Measurements from ENCODE around the gene KCTD17. TPM values are rescaled to one million over a fixed set of nuclear protein-coding genes. Genes with fewer than 3 reads are reported as not detected.

The KCTD17 gene, protein sequence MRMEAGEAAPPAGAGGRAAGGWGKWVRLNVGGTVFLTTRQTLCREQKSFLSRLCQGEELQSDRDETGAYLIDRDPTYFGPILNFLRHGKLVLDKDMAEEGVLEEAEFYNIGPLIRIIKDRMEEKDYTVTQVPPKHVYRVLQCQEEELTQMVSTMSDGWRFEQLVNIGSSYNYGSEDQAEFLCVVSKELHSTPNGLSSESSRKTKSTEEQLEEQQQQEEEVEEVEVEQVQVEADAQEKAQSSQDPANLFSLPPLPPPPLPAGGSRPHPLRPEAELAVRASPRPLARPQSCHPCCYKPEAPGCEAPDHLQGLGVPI
- 63.2 and 66.5 TPM in 2 replicates for total RNA-seq

DNA sequence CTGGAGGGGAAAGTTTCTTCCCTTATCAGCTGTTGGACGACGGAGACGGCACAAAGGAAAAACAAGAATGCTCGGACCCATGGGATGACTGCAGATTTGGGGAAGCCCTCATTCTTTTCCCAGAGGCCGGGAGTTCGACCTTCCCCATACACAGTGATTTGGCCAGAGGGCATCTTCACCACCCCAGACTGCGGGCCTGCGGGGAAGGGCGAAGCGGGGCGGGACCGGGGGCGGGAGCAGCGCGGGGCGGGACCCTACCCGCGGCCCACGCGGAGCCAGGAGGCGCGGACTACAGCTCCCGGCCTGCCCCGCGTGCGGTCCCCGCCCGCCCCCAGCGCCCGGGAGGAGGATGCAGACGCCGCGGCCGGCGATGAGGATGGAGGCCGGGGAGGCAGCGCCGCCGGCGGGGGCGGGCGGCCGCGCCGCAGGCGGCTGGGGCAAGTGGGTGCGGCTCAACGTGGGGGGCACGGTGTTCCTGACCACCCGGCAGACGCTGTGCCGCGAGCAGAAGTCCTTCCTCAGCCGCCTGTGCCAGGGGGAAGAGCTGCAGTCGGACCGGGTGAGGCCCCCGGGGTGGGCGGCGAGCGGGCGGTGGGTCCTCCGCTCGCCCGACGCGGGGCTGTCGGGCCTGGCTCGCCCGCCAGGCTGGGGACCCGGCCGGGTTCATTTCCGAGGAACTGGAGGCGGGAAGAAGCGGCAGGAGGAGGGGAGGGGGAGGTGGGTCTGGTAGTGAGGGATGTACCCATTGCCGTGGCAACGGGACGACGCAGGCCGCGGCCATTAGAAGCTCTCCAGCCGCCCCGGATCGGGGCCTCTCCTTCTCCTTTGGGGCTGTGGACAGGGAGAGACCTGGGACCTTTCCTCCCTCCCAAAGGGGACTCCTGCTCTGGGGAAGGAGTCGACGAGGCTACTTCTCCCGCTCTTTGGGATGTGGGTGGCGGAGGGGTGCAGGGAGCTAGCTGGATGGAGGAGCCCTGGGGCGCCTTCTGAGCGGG, at the start of gene KCTD17:
Gene KCTD17 (plus strand): TSS at position 352 of the 995 bp plus-strand sequence. CDS start 19 bp downstream, at position 371.
- Mint-ChIP-seq H3K27me3 (no peaks in the 10 kb centered on the region), H3K36me3 (ENCODE audit: low read depth) (peaks cover 18% of the 10 kb centered on the region), H3K9me3 (no peaks in the 10 kb centered on the region), H3K27ac (peak within 1 kb of the TSS; percentile 78), H3K4me3 (peak within 1 kb of the TSS; percentile 90), H3K4me1 (peaks cover 12% of the 10 kb centered on the region)
- intact Hi-C loops (cut with micrococcal nuclease), result no loop called here
- peak; percentile 95 for DNase-seq

DNA sequence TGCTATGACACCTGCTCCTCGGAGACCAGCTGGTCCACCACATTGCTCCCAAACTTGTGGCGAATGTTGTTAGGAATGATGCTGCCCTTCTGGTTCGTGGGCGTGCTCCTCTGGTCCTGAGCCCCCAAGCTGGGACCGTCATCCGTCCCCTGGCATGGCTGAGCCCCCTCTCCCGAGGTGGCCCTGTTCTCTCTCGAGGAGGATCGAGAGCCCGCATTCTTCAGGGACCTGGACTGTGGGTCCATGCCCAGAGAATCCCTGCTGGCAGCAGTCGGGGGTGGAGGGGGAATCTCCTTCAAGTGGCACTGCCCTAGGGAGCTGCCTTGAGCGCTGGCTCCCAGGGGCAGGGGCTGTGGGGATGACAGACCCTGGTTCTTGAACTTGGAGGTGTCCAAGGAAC, 49.7 kb upstream of the KCTD17 start:
- intact Hi-C loops (cut with micrococcal nuclease), result no loop called here
- Mint-ChIP-seq H3K27me3 (peaks cover 25% of the 10 kb centered on the region), H3K27ac (no peak overlapping the region), H3K9me3 (no peaks in the 10 kb centered on the region), H3K4me3 (no peak overlapping the region), H3K36me3 (ENCODE audit: low read depth) (no peaks in the 10 kb centered on the region), H3K4me1 (no peaks in the 10 kb centered on the region)
- DNase-seq, result no peak

DNA sequence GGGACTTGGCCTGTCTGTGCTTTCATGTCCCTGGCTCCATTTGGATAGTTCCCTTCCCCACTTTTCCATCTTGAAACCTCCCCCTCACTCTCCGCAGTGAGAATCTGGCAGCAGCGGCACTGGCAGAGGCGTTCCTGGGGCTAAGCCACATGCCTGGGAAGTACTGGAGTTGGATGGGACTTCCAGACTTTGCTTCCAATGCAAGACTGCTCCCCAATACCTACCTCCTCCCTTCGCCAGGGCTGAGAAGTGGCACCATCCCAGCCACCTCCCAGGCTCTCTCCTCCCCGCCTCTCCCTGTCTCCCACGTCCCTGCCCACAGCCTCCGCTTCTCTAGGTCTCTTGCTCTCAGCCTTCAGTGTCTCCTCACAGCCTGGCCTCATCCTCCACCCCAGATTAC, 48.9 kb upstream of the KCTD17 start:
- no peaks in the 10 kb centered on the region for H3K36me3 Mint-ChIP-seq (ENCODE audit: low read depth)
- H3K4me1 Mint-ChIP-seq, result peaks cover 2% of the 10 kb centered on the region
- no peak for DNase-seq
- intact Hi-C loops (cut with micrococcal nuclease), result no loop called here
- no peaks in the 10 kb centered on the region for H3K9me3 Mint-ChIP-seq
- H3K27me3 Mint-ChIP-seq, result peaks cover 28% of the 10 kb centered on the region
- no peak overlapping the region for H3K4me3 Mint-ChIP-seq
- no peak overlapping the region for H3K27ac Mint-ChIP-seq

DNA sequence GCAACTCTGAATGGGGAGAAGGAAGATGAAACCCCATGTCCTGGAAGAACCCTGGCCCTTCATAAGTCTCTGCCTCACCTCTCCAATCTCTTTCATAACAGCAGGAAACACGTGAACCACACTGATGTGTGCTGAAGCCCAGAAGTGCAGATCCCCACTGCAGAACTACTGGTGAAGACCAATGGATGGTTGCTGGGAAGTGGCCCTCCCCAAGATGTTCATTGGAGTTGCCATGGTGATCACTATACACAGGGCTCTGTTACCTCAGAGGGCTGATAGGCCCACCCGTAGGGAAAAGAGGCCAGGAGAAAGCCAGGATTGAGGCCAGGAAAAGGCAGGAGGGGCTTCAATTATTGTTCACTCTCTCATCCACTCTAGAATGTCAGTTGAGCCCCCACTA, 43.9 kb upstream of the KCTD17 start:
- H3K4me3 Mint-ChIP-seq, result no peak overlapping the region

DNA sequence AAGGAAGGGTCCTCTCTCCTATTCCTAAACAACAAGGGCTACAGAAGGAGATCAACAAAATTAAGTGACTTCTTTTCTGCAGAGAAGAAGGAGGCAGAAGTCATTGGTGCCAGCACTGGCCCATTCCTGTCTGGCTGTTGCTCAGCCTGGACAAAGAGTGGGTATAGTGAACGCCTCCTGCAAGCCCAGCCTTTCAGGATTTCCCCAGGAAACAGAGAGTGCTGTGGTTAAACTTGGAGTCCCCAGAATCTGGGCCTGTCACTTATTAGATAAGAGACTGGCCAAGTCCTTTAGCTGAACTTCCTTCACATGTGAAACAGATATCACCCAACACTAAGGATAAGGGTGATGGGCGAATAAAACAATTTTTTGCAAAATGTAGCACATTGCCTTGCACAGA, 43.2 kb upstream of the KCTD17 start:
- Mint-ChIP-seq H3K27me3 (peaks cover 38% of the 10 kb centered on the region), H3K36me3 (ENCODE audit: low read depth) (no peaks in the 10 kb centered on the region), H3K4me3 (no peak overlapping the region), H3K27ac (no peak overlapping the region), H3K4me1 (peaks cover 8% of the 10 kb centered on the region), H3K9me3 (no peaks in the 10 kb centered on the region)
- intact Hi-C loops (cut with micrococcal nuclease), result no loop called here
- no peak for DNase-seq

More for the DNA sequence above, 43.9 kb upstream of the KCTD17 start:
- intact Hi-C loops (cut with micrococcal nuclease), result no loop called here
- Mint-ChIP-seq H3K4me1 (peaks cover 8% of the 10 kb centered on the region), H3K9me3 (no peaks in the 10 kb centered on the region), H3K27ac (no peak overlapping the region), H3K27me3 (peaks cover 38% of the 10 kb centered on the region), H3K36me3 (ENCODE audit: low read depth) (no peaks in the 10 kb centered on the region)
- no peak for DNase-seq

DNA sequence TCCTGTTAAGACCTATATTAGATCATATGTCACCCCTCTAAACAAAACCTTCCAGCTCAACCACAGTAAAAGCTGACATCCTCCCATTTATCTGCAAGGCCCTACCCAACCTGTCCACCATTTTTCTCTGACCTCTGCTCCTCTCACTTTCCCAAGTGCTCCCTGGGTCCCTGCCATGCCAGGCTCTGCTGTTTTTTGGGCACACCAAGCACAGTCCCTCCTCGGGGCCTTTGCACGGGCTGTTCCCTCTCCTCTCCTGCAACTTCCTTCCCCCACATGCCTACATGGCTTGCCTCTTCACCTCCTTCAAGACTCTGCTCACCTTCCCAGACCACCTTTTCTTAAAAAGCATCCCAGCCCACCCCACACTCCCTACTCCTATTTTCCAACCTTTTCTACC, 42.1 kb upstream of the KCTD17 start:
- Mint-ChIP-seq H3K27ac (no peak overlapping the region), H3K9me3 (no peaks in the 10 kb centered on the region), H3K4me1 (peaks cover 8% of the 10 kb centered on the region), H3K36me3 (ENCODE audit: low read depth) (no peaks in the 10 kb centered on the region), H3K4me3 (no peak overlapping the region), H3K27me3 (peaks cover 38% of the 10 kb centered on the region)
- no peak for DNase-seq
- intact Hi-C loops (cut with micrococcal nuclease), result no loop called here

DNA sequence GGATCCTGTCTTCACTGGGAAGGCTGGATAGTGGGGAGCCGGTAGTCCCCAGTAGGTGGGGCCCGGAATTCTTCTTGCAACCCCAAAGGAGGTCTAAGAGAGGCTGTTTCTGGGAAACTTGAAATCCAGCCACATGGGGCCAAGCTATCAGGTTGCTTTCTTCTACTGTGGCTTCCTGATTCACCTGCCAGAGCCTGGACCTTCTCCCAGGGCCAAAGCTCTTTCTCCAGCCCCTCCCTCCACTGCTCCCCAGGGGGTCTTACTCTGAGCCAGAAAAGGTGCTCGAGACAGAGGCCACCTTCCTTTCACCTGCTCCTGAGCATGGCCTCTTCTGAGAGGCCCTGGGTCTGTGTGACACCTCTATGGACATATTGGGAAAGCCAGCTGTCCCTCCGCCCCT, 41.4 kb upstream of the KCTD17 start:
- Mint-ChIP-seq H3K4me3 (no peak overlapping the region), H3K9me3 (no peaks in the 10 kb centered on the region), H3K27me3 (peaks cover 36% of the 10 kb centered on the region), H3K4me1 (peaks cover 8% of the 10 kb centered on the region), H3K36me3 (ENCODE audit: low read depth) (no peaks in the 10 kb centered on the region), H3K27ac (no peak overlapping the region)
- DNase-seq, result no peak
- intact Hi-C loops (cut with micrococcal nuclease), result no loop called here

DNA sequence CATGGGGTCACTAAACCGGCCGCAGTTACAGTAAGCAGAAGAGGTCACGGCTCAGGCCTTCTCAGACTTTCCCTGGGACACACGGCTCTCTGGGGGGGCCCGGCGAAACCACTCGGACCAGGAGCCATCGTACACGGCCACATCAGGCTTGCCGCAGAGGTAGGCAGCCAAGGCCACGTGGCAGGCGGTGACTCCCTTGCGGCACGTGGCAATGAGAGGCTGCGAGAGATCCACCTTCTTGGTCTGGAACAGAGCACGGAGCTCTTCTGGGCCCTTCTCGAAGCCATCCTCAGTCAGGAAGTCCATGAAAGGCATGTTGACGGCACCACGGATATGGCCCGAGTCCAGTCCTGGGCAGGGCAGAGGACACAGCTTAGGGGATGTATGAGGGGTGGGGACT, 40.6 kb upstream of the KCTD17 start:
- Mint-ChIP-seq H3K9me3 (no peaks in the 10 kb centered on the region), H3K27me3 (peaks cover 30% of the 10 kb centered on the region), H3K4me1 (peaks cover 8% of the 10 kb centered on the region), H3K36me3 (ENCODE audit: low read depth) (no peaks in the 10 kb centered on the region), H3K27ac (no peak overlapping the region), H3K4me3 (no peak overlapping the region)
- intact Hi-C loops (cut with micrococcal nuclease), result no loop called here
- no peak for DNase-seq

DNA sequence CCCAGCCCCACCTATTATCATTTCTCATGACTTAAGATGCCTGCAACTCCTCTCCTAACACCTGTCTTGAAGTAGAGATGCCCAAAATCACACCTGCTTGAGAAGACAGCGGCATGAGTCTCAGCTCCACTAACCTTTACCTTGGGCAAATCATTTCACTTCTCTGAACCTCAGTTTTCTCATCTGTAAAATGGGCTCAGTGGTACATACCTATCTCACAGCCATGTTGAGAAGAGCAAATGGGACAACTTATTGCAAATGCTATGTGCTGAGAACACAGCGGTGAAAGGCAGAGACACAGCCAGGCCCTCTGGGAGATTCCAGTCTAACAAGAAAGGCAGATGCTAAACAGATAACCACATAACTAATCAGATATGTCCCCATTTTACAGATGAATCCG, 40.1 kb upstream of the KCTD17 start:
- no peaks in the 10 kb centered on the region for H3K9me3 Mint-ChIP-seq
- intact Hi-C loops (cut with micrococcal nuclease), result no loop called here

DNA sequence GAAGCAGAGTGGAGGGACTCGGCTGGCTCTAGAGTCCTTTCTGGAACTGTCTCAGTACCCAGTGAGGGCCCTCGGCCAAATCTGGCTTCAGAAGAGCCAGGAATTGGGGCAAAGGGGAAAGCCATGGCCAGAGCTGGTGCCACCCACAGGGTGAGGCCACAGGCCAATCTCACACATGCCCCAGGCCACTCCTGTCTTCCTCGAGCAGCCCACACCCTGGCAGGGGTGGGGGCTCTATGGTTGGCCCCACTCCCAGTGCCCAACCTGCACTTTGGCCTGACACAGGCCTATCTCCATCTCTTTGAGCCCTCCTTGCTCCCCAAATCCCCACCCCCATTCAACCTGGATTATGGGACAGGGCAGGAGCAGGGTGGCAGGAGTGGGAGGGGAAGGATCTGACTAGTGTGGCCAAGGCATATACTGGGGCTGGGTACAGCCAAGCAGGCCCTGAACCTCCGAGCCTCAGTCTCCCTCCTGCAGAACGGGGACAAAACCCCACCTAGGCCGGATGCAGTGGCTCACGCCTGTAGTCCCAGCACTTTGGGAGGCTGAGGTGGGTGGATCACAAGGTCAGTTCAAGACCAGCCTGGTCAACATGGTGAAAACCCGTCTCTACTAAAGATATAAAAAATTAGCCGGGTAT, 39.2 kb upstream of the KCTD17 start:
- Mint-ChIP-seq H3K27me3 (peaks cover 16% of the 10 kb centered on the region), H3K27ac (no peak overlapping the region), H3K4me1 (peaks cover 8% of the 10 kb centered on the region), H3K36me3 (ENCODE audit: low read depth) (no peaks in the 10 kb centered on the region), H3K9me3 (no peaks in the 10 kb centered on the region), H3K4me3 (no peak overlapping the region)
- DNase-seq, result no peak
- intact Hi-C loops (cut with micrococcal nuclease), result no loop called here

More for the DNA sequence above, 40.1 kb upstream of the KCTD17 start:
- Mint-ChIP-seq H3K36me3 (ENCODE audit: low read depth) (no peaks in the 10 kb centered on the region), H3K27me3 (peaks cover 25% of the 10 kb centered on the region), H3K4me3 (no peak overlapping the region), H3K4me1 (peaks cover 8% of the 10 kb centered on the region), H3K27ac (no peak overlapping the region)
- DNase-seq, result no peak

DNA sequence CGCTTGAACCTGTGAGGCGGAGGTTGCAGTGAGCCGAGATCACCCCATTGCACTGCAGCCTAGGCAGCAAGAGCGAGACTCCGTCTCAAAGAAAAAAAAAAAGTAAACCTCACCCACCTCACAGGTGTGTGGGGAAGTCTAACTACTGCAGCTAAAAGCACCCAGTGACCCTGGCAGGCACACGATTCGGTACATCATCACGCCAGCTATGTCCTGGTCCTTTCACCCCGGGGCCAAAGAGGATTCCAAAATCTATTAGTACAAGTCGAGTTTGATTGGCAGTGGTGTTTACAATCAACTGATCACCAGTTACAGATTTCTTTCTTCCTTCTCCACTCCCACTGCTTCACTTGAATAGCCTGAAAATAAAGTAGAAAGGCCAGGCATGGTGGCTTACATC, 38.6 kb upstream of the KCTD17 start:
- Mint-ChIP-seq H3K4me3 (no peak overlapping the region), H3K4me1 (peaks cover 3% of the 10 kb centered on the region), H3K27ac (no peak overlapping the region), H3K36me3 (ENCODE audit: low read depth) (no peaks in the 10 kb centered on the region), H3K27me3 (peaks cover 10% of the 10 kb centered on the region), H3K9me3 (no peaks in the 10 kb centered on the region)
- intact Hi-C loops (cut with micrococcal nuclease), result no loop called here
- no peak for DNase-seq

DNA sequence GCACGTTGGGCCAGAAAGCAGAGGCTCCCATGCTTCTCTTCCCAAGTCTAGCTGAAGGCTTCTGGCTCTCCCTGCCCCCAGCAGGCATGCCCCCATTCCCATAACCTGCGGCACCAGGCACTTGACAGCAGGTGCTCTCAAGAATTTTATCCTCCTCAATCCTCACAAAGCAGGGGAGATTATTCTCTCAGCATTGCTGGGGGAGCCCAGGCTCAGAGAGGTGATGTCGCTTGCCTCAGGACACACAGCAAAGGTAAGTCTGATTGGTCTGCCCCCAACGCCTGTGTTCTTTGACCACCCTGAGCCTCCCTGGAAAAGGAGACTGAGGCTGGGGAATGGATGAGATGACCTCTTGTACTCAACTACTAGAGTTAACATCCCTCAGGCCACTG, 37.1 kb upstream of the KCTD17 start:
- Mint-ChIP-seq H3K36me3 (ENCODE audit: low read depth) (no peaks in the 10 kb centered on the region), H3K9me3 (no peaks in the 10 kb centered on the region), H3K27me3 (peaks cover 7% of the 10 kb centered on the region), H3K27ac (no peak overlapping the region), H3K4me1 (peaks cover 2% of the 10 kb centered on the region), H3K4me3 (no peak overlapping the region)
- intact Hi-C loops (cut with micrococcal nuclease), result no loop called here
- no peak for DNase-seq

DNA sequence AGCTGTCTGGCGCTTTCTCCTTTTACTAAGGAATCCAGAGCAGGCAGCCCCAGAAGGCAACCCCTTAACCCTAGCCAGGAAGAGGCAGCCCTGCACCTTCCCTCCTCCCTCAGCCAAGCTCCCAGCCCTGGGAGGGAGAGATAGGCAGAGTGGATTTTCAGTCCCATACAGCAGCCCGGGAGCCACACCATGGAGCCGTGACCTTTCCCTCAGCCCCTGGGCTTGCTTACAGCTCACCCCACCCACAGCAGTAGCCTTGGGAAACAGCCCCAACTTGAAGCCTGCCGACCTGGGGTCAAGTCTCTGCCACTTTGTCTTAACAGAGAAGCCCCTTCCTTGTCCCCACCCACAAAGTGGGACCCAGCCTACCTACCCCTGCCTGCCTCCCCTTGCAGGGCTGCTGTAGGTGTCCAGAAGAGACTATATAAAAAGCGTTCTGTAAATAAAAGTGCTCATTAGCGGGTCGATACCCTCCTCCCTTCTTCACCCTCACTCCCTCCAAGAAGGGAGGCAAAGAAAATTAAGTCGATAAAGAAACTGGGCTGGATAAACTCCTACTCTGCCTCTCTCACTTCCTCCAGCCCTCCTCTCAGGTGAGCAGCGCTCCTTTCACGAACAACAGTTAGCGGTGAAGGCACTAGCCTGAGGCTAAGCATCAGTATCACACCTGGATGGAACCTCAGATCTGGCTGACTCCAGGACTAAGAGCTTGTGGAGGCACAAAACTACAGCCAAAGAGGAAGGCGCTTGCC, 36.5 kb upstream of the KCTD17 start:
- peaks cover 2% of the 10 kb centered on the region for H3K27me3 Mint-ChIP-seq
- no peak overlapping the region for H3K4me3 Mint-ChIP-seq
- no peaks in the 10 kb centered on the region for H3K36me3 Mint-ChIP-seq (ENCODE audit: low read depth)
- H3K27ac Mint-ChIP-seq, result peak overlapping the region; percentile 48
- intact Hi-C loops (cut with micrococcal nuclease), result no loop called here
- H3K4me1 Mint-ChIP-seq, result peaks cover 4% of the 10 kb centered on the region
- no peaks in the 10 kb centered on the region for H3K9me3 Mint-ChIP-seq
- no peak for DNase-seq

Measured in activated CD4-positive, alpha-beta T cell treated with anti-CD3 and anti-CD28 coated beads, Interleukin-2, amount 10 ng/mL, durations not matched to agents 24 days and 14 days (primary cell).